ENCODE measurements around the gene UNC13D. TPM values are rescaled to one million over a fixed set of nuclear protein-coding genes. Genes with fewer than 3 reads are reported as not detected.
A peak's percentile ranks its signal among the peaks of the same experiment; 100 is the strongest.
"Not testable (repeated sequence)": the region's sequence is repeated elsewhere in the genome, so short reads cannot be mapped to it uniquely, and the experiment has no call there.

The UNC13D gene
- total and polyA plus RNA-seq, 8 donors: 6.4 to 45.5 (median 18.2) TPM

DNA sequence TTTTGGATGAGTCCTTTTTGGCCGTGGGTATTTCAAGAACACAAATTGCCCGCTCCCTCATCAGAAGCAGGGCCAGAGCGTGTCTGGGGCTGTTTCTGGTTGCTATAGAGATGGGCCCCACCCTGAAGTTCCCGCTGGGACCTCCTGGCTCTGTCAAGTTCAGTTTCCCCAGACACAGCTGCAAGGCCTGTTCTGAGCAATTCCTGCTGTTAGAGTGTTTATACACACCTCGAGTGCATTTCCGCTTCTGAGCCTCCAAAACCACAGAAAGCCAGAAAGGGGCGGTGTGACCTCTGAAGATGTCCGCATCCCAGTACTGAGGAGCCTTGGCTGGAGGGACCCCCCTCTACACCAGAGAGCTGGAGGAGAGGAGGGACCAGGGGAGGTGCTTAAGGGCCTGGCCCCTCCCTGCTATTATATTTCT is 20.3 kb upstream of the UNC13D start:
- 23 to 57% (median 47%) methylated on average over 8 of the region's 8 CpGs for WGBS, 5 donors
- Histone ChIP-seq H3K36me3 (no peaks in the 10 kb centered on the region), H3K27ac (peak overlapping the region; percentile 19 to 80 (median 71)), H3K27me3 (no peaks in the 10 kb centered on the region), H3K4me1 (peaks cover 6 to 38% (median 30%) of the 10 kb centered on the region in 4 donors), H3K4me3 (no peak overlapping the region), H3K9me3 (no peaks in the 10 kb centered on the region)
- intact Hi-C loops (cut with DNase I; ENCODE audit: low total_unique reads): no loop called here
- TF ChIP-seq EP300 (IDR thresholded peaks at IDR 0.05) (no peak), POLR2A (IDR thresholded peaks at IDR 0.05) (no peak), POLR2AphosphoS5 (IDR thresholded peaks at IDR 0.05) (peak; percentile 43 to 75 (median 73))
- DNase-seq: peak; percentile 53 to 93

DNA sequence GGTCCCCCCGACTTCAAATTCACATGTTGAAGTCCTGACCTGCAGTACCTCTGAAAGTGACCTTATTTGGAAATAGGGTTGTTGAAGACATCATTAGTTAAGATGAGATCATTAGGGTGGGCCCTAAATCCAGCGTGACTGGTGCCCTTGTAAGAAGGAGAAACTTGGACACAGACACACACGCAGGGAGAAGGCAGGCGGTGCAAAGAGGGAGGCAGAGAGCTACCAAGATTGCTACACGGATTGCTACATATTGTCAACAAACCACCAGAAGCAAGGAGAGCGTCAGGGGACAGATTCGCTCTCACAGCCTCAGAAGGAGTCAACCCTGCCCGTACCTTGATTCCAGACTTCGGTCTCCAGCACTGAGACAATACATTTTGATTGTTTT is 17.7 kb upstream of the UNC13D start:
- no peaks in the 10 kb centered on the region for H3K36me3 ChIP-seq
- 71 to 83% (median 79%) methylated on average over 9 of the region's 9 CpGs for WGBS, 5 donors
- DNase-seq: no peak
- intact Hi-C loops (cut with DNase I; ENCODE audit: low total_unique reads): no loop called here
- H3K4me3 ChIP-seq: no peak overlapping the region
- no peaks in the 10 kb centered on the region for H3K9me3 ChIP-seq
- H3K27ac ChIP-seq: peak overlapping the region in 4 of 5 donors; percentile 7 to 64 (median 38)
- H3K4me1 ChIP-seq: peaks cover 5 to 47% (median 19%) of the 10 kb centered on the region in 4 donors
- no peaks in the 10 kb centered on the region for H3K27me3 ChIP-seq
- TF ChIP-seq EP300 (IDR thresholded peaks at IDR 0.05) (no peak), POLR2A (IDR thresholded peaks at IDR 0.05) (no peak), POLR2AphosphoS5 (IDR thresholded peaks at IDR 0.05) (peak in 2 of 3 donors; percentile 36 to 45)

DNA sequence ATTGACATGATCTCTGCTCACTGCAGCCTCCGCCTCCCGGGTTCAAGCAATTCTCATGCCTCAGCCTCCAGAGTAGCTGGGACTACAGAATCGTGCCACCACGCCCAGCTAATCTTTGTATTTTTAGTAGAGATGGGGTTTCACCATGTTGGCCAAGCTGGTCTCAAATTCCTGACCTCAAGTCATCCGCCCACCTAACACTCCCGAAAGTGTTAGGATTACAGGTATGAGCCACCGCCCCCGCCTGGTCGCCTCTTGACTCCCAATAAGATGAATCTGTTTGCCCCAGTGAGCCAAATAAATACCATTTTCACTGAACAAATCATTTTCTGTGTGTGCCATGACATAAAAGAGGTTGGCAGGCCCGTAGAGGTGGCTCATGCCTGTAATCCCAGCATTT is 15.2 kb upstream of the UNC13D start:
- H3K9me3 ChIP-seq; intact Hi-C loops (cut with DNase I; ENCODE audit: low total_unique reads); H3K4me3 ChIP-seq; H3K36me3 ChIP-seq; DNase-seq; H3K27me3 ChIP-seq: not testable (repeated sequence)
- H3K4me1 ChIP-seq: peaks cover 17 to 48% (median 21%) of the 10 kb centered on the region in 4 donors
- WGBS, 5 donors: 74 to 84% (median 80%) methylated on average over 10 of the region's 10 CpGs
- peak overlapping the region in 4 of 5 donors; percentile 35 to 78 (median 70) for H3K27ac ChIP-seq

DNA sequence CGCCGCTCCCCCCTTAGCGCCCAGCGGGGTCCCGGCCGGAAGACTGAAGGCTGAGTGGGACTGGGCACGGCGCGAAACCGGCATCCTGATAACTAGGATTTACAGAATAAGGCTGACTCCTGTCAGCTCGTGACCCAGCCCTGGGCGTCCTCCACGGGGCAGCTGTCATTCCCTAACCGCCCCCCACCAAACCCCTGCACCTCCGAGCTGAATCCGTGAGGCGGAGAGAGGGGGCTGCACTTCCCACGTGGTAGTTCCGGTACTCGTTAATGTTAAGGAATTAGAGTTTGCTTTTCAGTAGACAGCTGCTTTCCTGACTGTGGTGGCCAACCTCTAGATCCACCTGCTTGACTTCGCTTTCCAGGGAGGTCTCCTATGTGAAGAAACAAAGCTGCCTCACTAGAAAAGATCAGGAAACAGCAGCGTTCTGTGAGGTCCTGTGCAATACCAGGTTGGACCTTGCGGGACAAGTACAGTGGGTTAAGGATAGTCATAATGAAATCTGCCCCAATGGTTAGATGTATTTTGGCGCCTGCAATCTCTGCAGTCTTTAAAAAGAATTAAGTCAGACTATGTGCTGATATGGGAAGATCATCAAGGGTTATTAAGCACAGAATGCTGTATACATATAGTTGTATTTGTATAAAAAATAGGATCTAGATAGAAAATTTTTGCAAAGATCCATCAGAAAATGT is 12.0 kb upstream of the UNC13D start:
- no peak for TF ChIP-seq POLR2AphosphoS5 (IDR thresholded peaks at IDR 0.05)
- no peak for TF ChIP-seq POLR2A (IDR thresholded peaks at IDR 0.05)
- TF ChIP-seq, protein P1, sequence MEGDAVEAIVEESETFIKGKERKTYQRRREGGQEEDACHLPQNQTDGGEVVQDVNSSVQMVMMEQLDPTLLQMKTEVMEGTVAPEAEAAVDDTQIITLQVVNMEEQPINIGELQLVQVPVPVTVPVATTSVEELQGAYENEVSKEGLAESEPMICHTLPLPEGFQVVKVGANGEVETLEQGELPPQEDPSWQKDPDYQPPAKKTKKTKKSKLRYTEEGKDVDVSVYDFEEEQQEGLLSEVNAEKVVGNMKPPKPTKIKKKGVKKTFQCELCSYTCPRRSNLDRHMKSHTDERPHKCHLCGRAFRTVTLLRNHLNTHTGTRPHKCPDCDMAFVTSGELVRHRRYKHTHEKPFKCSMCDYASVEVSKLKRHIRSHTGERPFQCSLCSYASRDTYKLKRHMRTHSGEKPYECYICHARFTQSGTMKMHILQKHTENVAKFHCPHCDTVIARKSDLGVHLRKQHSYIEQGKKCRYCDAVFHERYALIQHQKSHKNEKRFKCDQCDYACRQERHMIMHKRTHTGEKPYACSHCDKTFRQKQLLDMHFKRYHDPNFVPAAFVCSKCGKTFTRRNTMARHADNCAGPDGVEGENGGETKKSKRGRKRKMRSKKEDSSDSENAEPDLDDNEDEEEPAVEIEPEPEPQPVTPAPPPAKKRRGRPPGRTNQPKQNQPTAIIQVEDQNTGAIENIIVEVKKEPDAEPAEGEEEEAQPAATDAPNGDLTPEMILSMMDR (IDR thresholded peaks at IDR 0.05): no peak
- no peak for TF ChIP-seq EP300 (IDR thresholded peaks at IDR 0.05)
- 1 to 3% (median 2%) methylated on average over 11 to 24 of the region's 24 CpGs for WGBS, 5 donors
- H3K4me3 ChIP-seq: peak overlapping the region; percentile 67 to 90 (median 85)

DNA sequence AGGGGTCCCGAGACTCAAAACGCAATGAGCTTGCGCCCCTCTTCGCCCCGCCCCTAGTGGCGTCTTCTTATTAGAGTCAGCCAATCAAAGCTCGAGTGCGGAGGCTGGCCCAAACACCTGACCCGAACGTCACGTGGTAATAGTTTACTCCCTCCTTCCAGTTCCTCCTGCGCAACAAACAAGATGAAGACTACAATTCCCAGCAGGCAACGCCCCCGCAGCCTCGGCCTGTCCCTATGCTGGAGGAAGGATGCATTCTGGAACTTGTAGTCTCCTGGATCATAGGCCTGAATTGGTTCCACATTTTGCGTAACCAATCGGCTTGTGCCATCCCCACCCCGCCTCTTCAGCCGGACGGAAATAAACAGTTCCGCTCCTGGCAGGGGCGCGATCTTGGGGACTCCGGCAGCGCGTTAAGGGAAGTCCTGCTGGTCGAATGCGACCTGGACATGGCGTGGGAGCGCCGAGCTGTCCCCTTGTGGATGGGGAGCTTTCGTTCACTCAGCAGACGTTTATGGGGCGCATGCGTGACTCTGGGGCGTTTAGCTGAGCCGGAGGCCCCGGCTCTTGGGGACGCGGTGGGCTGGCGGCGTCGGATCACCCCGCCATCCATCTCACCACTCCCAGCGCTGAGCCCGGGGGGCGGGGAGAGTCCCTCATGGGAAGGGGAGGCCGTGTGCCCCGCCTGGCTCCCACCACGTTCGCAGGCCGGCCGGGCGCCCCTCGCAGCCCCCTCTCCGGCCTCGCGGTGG is 11.3 kb upstream of the UNC13D start, which contains the start of gene WBP2:
Gene WBP2 (minus strand): TSS at position 26 of the 752 bp plus-strand sequence. CDS start 38 bp downstream, outside the sequence.
- no peaks in the 10 kb centered on the region for H3K9me3 ChIP-seq
- peak; percentile 98 to 100 for DNase-seq
- TF ChIP-seq, protein P1 (IDR thresholded peaks at IDR 0.05): peak in 4 of 7 experiments; percentile 29 to 46 (median 38)
- TF ChIP-seq POLR2A (IDR thresholded peaks at IDR 0.05): peak in 2 of 4 donors; percentile 95
- TF ChIP-seq EP300 (IDR thresholded peaks at IDR 0.05): no peak
- TF ChIP-seq POLR2AphosphoS5 (IDR thresholded peaks at IDR 0.05): peak; percentile 97 to 99 (median 99)
- H3K27ac ChIP-seq: peak within 1 kb of the TSS; percentile 95 to 100 (median 99)
- 0 to 1% (median 0%) methylated on average over 36 to 58 of the region's 58 CpGs for WGBS, 5 donors
- peaks cover 10 to 24% (median 21%) of the 10 kb centered on the region in 4 donors for H3K36me3 ChIP-seq
- H3K4me3 ChIP-seq: peak within 1 kb of the TSS; percentile 67 to 90 (median 85)
- H3K27me3 ChIP-seq: no peaks in the 10 kb centered on the region
- peaks cover 32 to 73% (median 45%) of the 10 kb centered on the region in 4 donors for H3K4me1 ChIP-seq
- intact Hi-C loops (cut with DNase I; ENCODE audit: low total_unique reads): no loop called here

More for the DNA sequence above, 12.0 kb upstream of the UNC13D start:
- no peaks in the 10 kb centered on the region for H3K27me3 ChIP-seq
- H3K4me1 ChIP-seq: peaks cover 33 to 68% (median 40%) of the 10 kb centered on the region in 4 donors
- H3K36me3 ChIP-seq: peaks cover 3 to 17% (median 14%) of the 10 kb centered on the region in 4 donors
- no peaks in the 10 kb centered on the region for H3K9me3 ChIP-seq
- DNase-seq: peak in 1 of 2 donors; percentile 33
- intact Hi-C loops (cut with DNase I; ENCODE audit: low total_unique reads): no loop called here
- H3K27ac ChIP-seq: peak overlapping the region; percentile 95 to 100 (median 99)
